Measurements from ENCODE around the gene BCAN.

GRCh38 chr1:156667968-156668709, 26.2 kb downstream of the BCAN start:
- TF ChIP-seq CTCF (conservative IDR thresholded peaks at IDR 0.05) (no peak), EZH2 (IDR thresholded peaks at IDR 0.05; ENCODE audit: low read depth) (no peak)
